ENCODE measurements around the gene SMURF1.
"Not testable (repeated sequence)": the region's sequence is repeated elsewhere in the genome, so short reads cannot be mapped to it uniquely, and the experiment has no call there.

Gene SMURF1

GRCh38 chr7:99102809-99103690, 40.9 kb downstream of the SMURF1 start:
- TF ChIP-seq ZFX (IDR thresholded peaks at IDR 0.05; ENCODE audit: borderline replicate concordance) (no peak), CTCF (IDR thresholded peaks at IDR 0.05) (no peak)
- no peak overlapping the region for H3K27ac ChIP-seq

GRCh38 chr7:99102361-99102760, 41.5 kb downstream of the SMURF1 start:
- no peak overlapping the region for H3K27ac ChIP-seq
- TF ChIP-seq ZFX (IDR thresholded peaks at IDR 0.05; ENCODE audit: borderline replicate concordance) (no peak), CTCF (IDR thresholded peaks at IDR 0.05) (no peak)

GRCh38 chr7:99101516-99101915, 42.4 kb downstream of the SMURF1 start:
- not testable (repeated sequence) for H3K27ac ChIP-seq

- peak overlapping the region; percentile 91 for H3K27ac ChIP-seq
- TF ChIP-seq CTCF (IDR thresholded peaks at IDR 0.05) = no peak
- TF ChIP-seq ZFX (IDR thresholded peaks at IDR 0.05; ENCODE audit: borderline replicate concordance) = no peak
Measured at GRCh38 chr7:99099499-99100077, 44.3 kb downstream of the SMURF1 start.

GRCh38 chr7:99098824-99099498, 44.9 kb downstream of the SMURF1 start:
- peak overlapping the region; percentile 91 for H3K27ac ChIP-seq
- TF ChIP-seq ZFX (IDR thresholded peaks at IDR 0.05; ENCODE audit: borderline replicate concordance) (no peak), CTCF (IDR thresholded peaks at IDR 0.05) (no peak)

- H3K27ac ChIP-seq = peak overlapping the region; percentile 91
- TF ChIP-seq CTCF (IDR thresholded peaks at IDR 0.05) = no peak
- TF ChIP-seq ZFX (IDR thresholded peaks at IDR 0.05; ENCODE audit: borderline replicate concordance) = no peak
Measured at GRCh38 chr7:99098286-99098823, 45.6 kb downstream of the SMURF1 start.

- H3K27ac ChIP-seq = peak overlapping the region; percentile 91
- TF ChIP-seq ZFX (IDR thresholded peaks at IDR 0.05; ENCODE audit: borderline replicate concordance) = no peak
- TF ChIP-seq CTCF (IDR thresholded peaks at IDR 0.05) = no peak
Measured at GRCh38 chr7:99097730-99098129, 46.2 kb downstream of the SMURF1 start.
